Measurements from ENCODE around the gene HELQ.

- TF ChIP-seq, protein P1, sequence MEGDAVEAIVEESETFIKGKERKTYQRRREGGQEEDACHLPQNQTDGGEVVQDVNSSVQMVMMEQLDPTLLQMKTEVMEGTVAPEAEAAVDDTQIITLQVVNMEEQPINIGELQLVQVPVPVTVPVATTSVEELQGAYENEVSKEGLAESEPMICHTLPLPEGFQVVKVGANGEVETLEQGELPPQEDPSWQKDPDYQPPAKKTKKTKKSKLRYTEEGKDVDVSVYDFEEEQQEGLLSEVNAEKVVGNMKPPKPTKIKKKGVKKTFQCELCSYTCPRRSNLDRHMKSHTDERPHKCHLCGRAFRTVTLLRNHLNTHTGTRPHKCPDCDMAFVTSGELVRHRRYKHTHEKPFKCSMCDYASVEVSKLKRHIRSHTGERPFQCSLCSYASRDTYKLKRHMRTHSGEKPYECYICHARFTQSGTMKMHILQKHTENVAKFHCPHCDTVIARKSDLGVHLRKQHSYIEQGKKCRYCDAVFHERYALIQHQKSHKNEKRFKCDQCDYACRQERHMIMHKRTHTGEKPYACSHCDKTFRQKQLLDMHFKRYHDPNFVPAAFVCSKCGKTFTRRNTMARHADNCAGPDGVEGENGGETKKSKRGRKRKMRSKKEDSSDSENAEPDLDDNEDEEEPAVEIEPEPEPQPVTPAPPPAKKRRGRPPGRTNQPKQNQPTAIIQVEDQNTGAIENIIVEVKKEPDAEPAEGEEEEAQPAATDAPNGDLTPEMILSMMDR (conservative IDR thresholded peaks at IDR 0.05; ENCODE audit: low read depth, low read length), result no peak
- TF ChIP-seq EZH2 (IDR thresholded peaks at IDR 0.05; ENCODE audit: borderline replicate concordance, low read depth, low read length, poor library complexity, severe bottlenecking), result no peak
Measured at GRCh38 chr4:83371936-83372335, 83.7 kb downstream of the HELQ start.
